Head of caudate nucleus (tissue), 42 donors: ENCODE measurements around the gene SAYSD1.

Experiments
- DNase-seq, 42 donors: peaks; one replicate each; pipeline versions ENCODE4 v3.0.0 to v3.0.0-alpha.2; 2020 to 2021; ENCODE audit warnings: mixed read lengths in 7 of 42
- intact Hi-C: fragments of 100-400 bp; cut with DNase I; formaldehyde crosslinking; loops from one replicate; pipeline ENCODE4 v1.15.0; 2022

The SAYSD1 gene

GRCh38 chr6:39083231-39083634 lies 31.8 kb downstream of the SAYSD1 start:
- intact Hi-C loops, result no loop called here
- DNase-seq, result peak in 1 of 42 donors; percentile 37

- intact Hi-C loops, result no loop called here
- peak in 1 of 42 donors; percentile 28 for DNase-seq
Observed at GRCh38 chr6:39082310-39082709, 32.7 kb downstream of the SAYSD1 start.

GRCh38 chr6:39080246-39080875 lies 34.6 kb downstream of the SAYSD1 start:
- peak in 1 of 42 donors; percentile 12 for DNase-seq
- intact Hi-C loops, result no loop called here

- peak in 2 of 42 donors; percentile 6 to 29 for DNase-seq
- intact Hi-C loops, result no loop called here
Observed at GRCh38 chr6:39079197-39080125, 35.5 kb downstream of the SAYSD1 start.

- intact Hi-C loops, result no loop called here
- DNase-seq, result peak in 2 of 42 donors; percentile 11 to 22
Observed at GRCh38 chr6:39078695-39079094, 36.3 kb downstream of the SAYSD1 start.

GRCh38 chr6:39077882-39078594 lies 36.9 kb downstream of the SAYSD1 start:
- intact Hi-C loops, result no loop called here
- peak in 1 of 42 donors; percentile 18 for DNase-seq

GRCh38 chr6:39076623-39077535 lies 38.1 kb downstream of the SAYSD1 start:
- intact Hi-C loops, result no loop called here
- peak in 3 of 42 donors; percentile 7 to 14 (median 10) for DNase-seq

GRCh38 chr6:39075807-39076622 lies 39.0 kb downstream of the SAYSD1 start:
- intact Hi-C loops, result no loop called here
- DNase-seq, result peak in 5 of 42 donors; percentile 1 to 22 (median 15)

- intact Hi-C loops, result no loop called here
- peak in 4 of 42 donors; percentile 3 to 30 (median 20) for DNase-seq
Observed at GRCh38 chr6:39075010-39075686, 39.8 kb downstream of the SAYSD1 start.

GRCh38 chr6:39074486-39074885 lies 40.5 kb downstream of the SAYSD1 start:
- intact Hi-C loops, result no loop called here
- peak in 3 of 42 donors; percentile 10 to 29 (median 15) for DNase-seq

GRCh38 chr6:39073471-39074355 lies 41.3 kb downstream of the SAYSD1 start:
- DNase-seq, result peak in 3 of 42 donors; percentile 9 to 29 (median 19)
- intact Hi-C loops, result no loop called here

GRCh38 chr6:39072830-39073229 lies 42.2 kb downstream of the SAYSD1 start:
- intact Hi-C loops, result no loop called here
- DNase-seq, result peak in 4 of 42 donors; percentile 14 to 32 (median 22)

- intact Hi-C loops, result no loop called here
- DNase-seq, result no peak
Observed at GRCh38 chr6:39068391-39068790, 46.6 kb downstream of the SAYSD1 start.

GRCh38 chr6:39065561-39065960 lies 49.4 kb downstream of the SAYSD1 start:
- intact Hi-C loops, result no loop called here

GRCh38 chr6:39063526-39063925 lies 51.5 kb downstream of the SAYSD1 start:
- no peak for DNase-seq
- intact Hi-C loops, result no loop called here

More at GRCh38 chr6:39065561-39065960, 49.4 kb downstream of the SAYSD1 start:
- DNase-seq, result no peak
